GM21381 (cell line): Measurements from ENCODE around the gene THUMPD1.
A peak's percentile ranks its signal among the peaks of the same experiment; 100 is the strongest.
"Not testable (repeated sequence)": the region's sequence is repeated elsewhere in the genome, so short reads cannot be mapped to it uniquely, and the experiment has no call there.

Experiments
- ATAC-seq: cut with Tn5 transposase; IDR thresholded peaks from one replicate; pipeline ENCODE4 v1.9.1; 2021; ENCODE audit warnings: mild to moderate bottlenecking, moderate library complexity; ENCODE audit not compliant: unreplicated experiment

Gene THUMPD1

DNA sequence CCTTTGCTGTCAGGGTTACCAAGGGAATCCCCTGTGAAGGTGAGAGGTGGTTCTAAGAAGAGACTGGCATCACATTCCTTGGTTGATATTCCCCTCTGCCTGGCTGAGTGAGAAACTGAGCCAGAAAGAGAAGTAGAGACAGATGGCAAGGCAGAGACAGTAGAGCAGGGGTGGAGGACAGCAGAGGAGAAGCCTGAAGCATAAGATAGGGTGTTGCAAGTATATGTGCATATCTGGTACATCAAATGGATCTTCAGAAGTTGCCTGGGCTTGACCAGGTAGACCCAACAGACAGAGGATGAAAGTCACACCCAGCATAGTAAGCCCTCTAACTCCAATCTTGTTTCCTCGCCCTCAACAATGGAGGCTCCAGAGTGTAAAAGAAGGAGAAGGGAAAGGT is 7.9 kb upstream of the THUMPD1 start:
- no peak for ATAC-seq

DNA sequence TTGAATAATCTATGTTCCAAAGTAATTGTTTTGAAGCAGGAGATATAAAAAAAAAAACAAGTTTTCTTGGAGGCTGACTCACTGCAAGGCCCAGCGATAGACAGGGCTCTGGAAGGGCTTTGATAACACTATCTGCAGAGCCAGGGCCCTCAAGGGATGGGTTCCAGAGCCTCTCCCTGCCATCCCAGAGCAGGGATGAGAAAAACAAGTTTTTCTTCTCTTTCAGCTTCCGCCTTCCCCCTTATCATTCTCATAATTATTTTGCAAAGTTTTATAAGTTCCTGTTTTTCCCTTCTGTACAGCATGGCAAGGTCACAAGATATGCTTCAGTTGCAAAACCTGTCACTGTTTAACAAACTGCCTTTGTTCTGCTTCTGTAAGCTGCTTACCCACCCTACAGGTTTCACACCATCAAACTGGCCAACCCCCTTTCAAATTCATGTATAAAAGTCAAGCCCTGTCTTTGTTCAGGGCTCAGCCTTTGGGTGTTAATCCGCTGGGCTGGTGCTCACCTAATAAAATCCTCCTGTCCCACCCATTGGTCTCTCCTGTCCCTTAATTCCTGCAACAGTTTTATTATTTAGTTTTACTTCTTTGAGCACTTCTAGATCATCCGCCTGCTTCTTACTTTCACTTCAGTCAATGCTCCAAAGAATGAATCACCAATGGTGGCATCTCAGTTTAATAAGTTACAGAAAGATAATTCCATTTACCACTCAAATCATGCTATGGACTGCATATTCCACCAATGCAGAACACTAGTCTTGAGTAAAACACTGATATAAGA is 5.6 kb upstream of the THUMPD1 start:
- ATAC-seq, result no peak

GRCh38 chr16:20746461-20746860 is 4.8 kb upstream of the THUMPD1 start:
- ATAC-seq, result no peak

- ATAC-seq, result no peak
Measured at GRCh38 chr16:20744922-20745440, 3.4 kb upstream of the THUMPD1 start.

DNA sequence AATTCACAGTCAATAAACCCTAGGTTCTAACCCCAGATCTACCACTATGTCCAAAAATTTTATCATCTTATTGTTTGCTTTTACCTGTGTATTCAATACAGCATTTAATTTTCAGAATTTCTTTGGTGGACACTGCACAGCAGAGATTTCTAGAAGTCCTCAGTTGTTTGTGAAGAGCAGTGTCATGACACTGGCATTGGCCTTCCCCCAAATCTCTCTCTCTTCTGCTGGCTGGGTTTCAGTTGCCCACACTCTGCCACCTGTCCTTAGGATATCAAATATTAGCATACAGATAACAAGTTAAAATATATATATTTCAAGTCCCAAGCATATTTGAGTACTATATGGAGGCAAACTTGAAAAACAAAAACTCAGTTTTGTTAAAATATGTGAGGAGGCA is 2.0 kb upstream of the THUMPD1 start:
- no peak for ATAC-seq

GRCh38 chr16:20740901-20741521 is 607 bp downstream of the THUMPD1 start:
- peak; percentile 85 for ATAC-seq

- ATAC-seq, result no peak
Measured at GRCh38 chr16:20740007-20740883, 1.4 kb downstream of the THUMPD1 start.

DNA sequence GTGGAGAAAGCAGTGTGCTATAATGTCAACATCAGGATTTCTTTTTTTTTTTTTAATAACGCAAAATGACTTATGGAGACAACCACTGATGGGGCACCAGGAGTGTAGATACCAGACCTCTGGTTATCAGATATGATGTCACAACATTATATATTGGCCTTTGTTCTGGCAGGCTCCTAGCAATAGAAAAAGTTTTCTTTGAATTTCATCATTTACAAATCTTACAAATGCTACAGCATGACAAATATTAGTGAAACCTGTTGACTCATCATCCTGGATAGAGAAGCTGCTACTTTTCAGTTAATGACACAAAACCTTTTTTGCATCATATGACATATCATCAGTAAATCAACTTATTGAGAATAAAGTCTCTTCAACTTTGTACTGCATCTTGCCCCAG is 6.1 kb downstream of the THUMPD1 start:
- no peak for ATAC-seq

- no peak for ATAC-seq
Measured at GRCh38 chr16:20734782-20735181, 6.8 kb downstream of the THUMPD1 start.

- no peak for ATAC-seq
Measured at GRCh38 chr16:20734056-20734455, 7.6 kb downstream of the THUMPD1 start.

DNA sequence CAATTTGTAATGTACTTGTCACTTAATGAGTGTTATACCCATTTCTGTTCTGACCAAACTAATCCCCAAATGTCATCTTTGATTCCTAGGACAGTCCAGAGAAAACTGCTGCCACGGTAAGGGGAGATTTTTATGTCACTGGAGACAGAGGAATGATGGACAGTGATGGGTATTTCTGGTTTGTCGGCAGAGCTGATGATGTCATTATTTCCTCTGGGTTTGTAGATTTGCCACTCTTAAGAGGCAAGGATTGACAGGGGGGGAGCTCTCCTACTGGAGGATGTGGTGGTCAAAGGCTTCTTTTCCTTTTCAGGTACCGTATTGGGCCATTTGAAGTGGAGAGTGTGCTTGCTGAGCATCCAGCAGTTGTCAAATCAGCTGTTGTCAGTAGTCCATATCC is 12.5 kb downstream of the THUMPD1 start:
- ATAC-seq, result no peak

GRCh38 chr16:20727181-20727580 is 14.4 kb downstream of the THUMPD1 start:
- no peak for ATAC-seq

GRCh38 chr16:20726661-20727060 is 15.0 kb downstream of the THUMPD1 start:
- ATAC-seq, result no peak

- no peak for ATAC-seq
Measured at GRCh38 chr16:20720251-20720650, 21.4 kb downstream of the THUMPD1 start.

DNA sequence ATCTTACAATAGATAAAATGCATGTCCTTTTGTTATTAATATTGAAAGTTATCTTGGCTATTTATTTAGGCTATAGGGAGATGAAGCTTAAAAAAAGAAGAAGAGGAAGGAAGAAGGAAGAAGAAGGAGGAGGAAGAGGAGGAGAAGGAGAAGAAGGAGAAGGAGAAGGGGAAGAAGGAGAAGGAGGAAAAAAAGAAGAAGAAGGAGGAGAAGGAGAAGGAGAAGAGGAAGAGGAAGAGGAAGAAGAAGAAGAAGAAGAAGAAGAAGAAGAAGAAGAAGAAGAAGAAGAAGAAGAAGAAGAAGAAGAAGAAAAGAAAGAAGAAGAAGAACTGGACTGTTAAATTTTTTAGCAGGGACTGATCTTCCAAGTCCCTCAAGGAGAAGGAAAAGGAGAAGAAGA is 23.9 kb downstream of the THUMPD1 start:
- not testable (repeated sequence) for ATAC-seq

DNA sequence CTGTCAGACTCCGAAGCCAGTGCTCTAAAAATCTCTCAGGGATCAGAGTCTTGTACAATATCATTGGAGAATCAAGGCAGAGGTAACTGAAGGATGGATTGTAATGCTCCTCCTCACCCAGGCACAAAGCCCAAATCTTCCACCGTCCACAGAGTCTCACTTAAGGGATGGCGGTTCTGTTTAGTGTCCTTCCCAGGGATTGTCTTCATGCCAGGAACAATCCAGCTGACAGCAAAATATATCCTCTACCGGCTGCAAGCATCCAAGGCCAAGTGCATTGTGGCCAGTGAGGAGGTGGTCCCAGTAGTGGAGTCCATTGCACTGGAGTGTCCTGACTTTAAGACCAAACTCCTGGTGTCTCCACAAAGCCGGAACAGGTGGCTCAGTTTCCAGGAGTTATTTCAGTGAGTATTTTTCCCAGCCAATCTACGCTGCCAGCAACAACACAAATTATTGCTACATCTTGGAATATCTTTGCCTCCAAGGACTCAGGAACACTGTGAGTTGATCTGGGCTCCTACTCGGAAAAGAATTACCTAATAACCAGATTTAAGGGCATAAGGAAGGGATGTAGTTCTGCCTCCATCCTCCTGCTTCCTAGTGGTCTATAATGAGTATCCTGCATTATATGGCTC is 30.2 kb downstream of the THUMPD1 start:
- ATAC-seq, result no peak

- ATAC-seq, result not testable (repeated sequence)
Measured at GRCh38 chr16:20708129-20708528, 33.5 kb downstream of the THUMPD1 start.

DNA sequence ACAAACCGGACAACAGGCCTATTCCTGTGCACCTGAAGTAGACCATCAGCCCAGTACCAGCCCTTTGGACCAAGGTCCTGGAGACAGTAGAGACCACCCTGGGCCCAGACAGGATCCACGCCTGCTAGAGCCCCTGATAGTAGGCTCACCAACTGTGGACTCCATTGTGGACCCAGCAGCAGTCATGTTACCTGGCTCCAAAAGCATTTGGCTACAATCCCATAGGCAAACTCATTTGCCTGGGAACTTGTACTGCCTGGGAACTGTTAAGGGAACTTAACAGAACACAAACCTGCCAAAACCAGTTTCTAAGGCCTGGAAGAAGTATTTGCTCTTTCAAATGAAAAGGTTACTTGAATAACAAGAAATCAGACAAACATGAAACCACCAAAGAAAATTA is 34.2 kb downstream of the THUMPD1 start:
- ATAC-seq, result no peak

- ATAC-seq, result not testable (repeated sequence)
Measured at GRCh38 chr16:20705972-20706371, 35.6 kb downstream of the THUMPD1 start.

DNA sequence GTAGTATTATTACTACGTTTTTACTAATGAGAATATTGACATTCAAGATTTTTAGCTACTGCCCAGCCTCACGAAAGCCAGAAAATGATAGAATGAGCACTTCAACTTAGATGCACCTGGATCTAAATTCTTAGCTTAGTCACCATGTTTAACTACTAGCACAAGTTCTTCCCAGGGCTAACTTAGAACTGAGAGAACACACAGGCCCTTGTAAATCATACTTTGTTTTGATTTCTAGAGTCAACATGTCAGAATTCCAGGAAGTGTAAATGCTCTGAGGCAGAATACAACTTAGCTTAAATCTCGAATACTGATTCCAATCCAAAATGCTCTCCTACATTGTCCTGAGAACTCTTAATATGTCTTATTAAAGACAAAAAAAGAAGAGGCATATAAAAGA is 37.3 kb downstream of the THUMPD1 start:
- no peak for ATAC-seq

DNA sequence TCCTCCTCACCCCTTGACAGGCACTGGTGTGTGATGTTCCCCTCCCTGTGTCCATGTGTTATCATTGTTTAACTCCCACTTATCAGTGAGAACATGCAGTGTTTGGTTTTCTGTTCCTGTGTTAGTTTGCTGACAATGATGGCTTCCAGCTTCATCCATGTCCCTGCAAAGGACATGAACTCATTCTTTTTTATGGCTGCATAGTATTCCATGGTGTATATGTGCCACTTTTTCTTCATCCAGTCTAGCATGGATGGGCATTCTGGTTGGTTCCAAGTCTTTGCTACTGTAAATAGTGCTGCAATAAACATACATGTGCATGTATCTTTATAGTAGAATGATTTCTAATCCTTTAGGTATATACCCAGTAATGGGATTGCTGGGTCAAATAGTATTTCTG is 39.9 kb downstream of the THUMPD1 start:
- not testable (repeated sequence) for ATAC-seq
